GM12892 (cell line): ENCODE data around the gene ARID3C.

Experiments
- POLR2A ChIP-seq: IDR thresholded peaks from 2 replicates; pipeline ENCODE4 v1.6.1; 2011; ENCODE audit warnings: low read depth, low read length, control low read depth
- POLR2AphosphoS5 ChIP-seq: IDR thresholded peaks from 2 replicates; pipeline ENCODE4 v1.6.1; 2011; ENCODE audit warnings: low read depth, low read length, control low read depth

- TF ChIP-seq POLR2AphosphoS5: no peak
- no peak for TF ChIP-seq POLR2A
Measured at GRCh38 chr9:34627716-34628655, 880 bp downstream of the ARID3C start.
